KOPT-K1 (cell line): ENCODE measurements around the gene TBC1D5.

Experiments
- H3K27ac ChIP-seq: fragments of 200-600 bp; sonication (generic); 2 replicates; pipeline ENCODE4 v1.5.1; 2016; ENCODE audit warnings: antibody characterized with exemption, mild to moderate bottlenecking, low read depth, low read length; ENCODE audit not compliant: poor library complexity, severe bottlenecking
- H3K36me3 ChIP-seq: fragments of 200-600 bp; sonication (generic); 2 replicates; pipeline ENCODE4 v1.5.1; 2017; ENCODE audit warnings: antibody characterized with exemption, mild to moderate bottlenecking, low read length, moderate library complexity; ENCODE audit not compliant: insufficient read depth
- H3K9me3 ChIP-seq: fragments of 200-600 bp; sonication (generic); 2 replicates; pipeline ENCODE4 v1.5.1; 2017; ENCODE audit warnings: antibody characterized with exemption, low read length, mild to moderate bottlenecking; ENCODE audit not compliant: insufficient read depth, poor library complexity, severe bottlenecking

Gene TBC1D5

GRCh38 chr3:17201538-17201937 lies 540.9 kb downstream of the TBC1D5 start:
- H3K36me3 ChIP-seq, result peaks cover 26% of the 10 kb centered on the region; the same call in 1 of the 2 replicates
- H3K27ac ChIP-seq, result no peak overlapping the region
- peaks cover 24% of the 10 kb centered on the region for H3K9me3 ChIP-seq

GRCh38 chr3:17195856-17196604 lies 546.4 kb downstream of the TBC1D5 start:
- Histone ChIP-seq H3K36me3 (0 out of 2 replicates have a peak, but pooled peaks cover under 1% of the 10 kb centered on the region), H3K9me3 (no peaks in the 10 kb centered on the region), H3K27ac (peak overlapping the region; percentile 5)

GRCh38 chr3:17195192-17195611 lies 547.2 kb downstream of the TBC1D5 start:
- H3K27ac ChIP-seq, result peak overlapping the region; percentile 19
- no peaks in the 10 kb centered on the region for H3K9me3 ChIP-seq
- H3K36me3 ChIP-seq, result no peaks in the 10 kb centered on the region

- Histone ChIP-seq H3K36me3 (no peaks in the 10 kb centered on the region), H3K27ac (no peak overlapping the region), H3K9me3 (no peaks in the 10 kb centered on the region)
Measured at GRCh38 chr3:17194116-17194515, 548.3 kb downstream of the TBC1D5 start.

GRCh38 chr3:17192995-17193394 lies 549.4 kb downstream of the TBC1D5 start:
- H3K9me3 ChIP-seq, result no peaks in the 10 kb centered on the region
- no peaks in the 10 kb centered on the region for H3K36me3 ChIP-seq
- H3K27ac ChIP-seq, result no peak overlapping the region

GRCh38 chr3:17190353-17191078 lies 551.9 kb downstream of the TBC1D5 start:
- no peaks in the 10 kb centered on the region for H3K36me3 ChIP-seq
- H3K27ac ChIP-seq, result no peak overlapping the region
- no peaks in the 10 kb centered on the region for H3K9me3 ChIP-seq

- no peaks in the 10 kb centered on the region for H3K9me3 ChIP-seq
- no peak overlapping the region for H3K27ac ChIP-seq
- peaks cover 6% of the 10 kb centered on the region; the same call in 1 of the 2 replicates for H3K36me3 ChIP-seq
Measured at GRCh38 chr3:17188378-17188777, 554.1 kb downstream of the TBC1D5 start.

- H3K9me3 ChIP-seq, result no peaks in the 10 kb centered on the region
- H3K36me3 ChIP-seq, result peaks cover 10% of the 10 kb centered on the region; the same call in 1 of the 2 replicates
- H3K27ac ChIP-seq, result no peak overlapping the region
Measured at GRCh38 chr3:17187589-17188184, 554.7 kb downstream of the TBC1D5 start.

- H3K36me3 ChIP-seq, result peaks cover 10% of the 10 kb centered on the region; the same call in 1 of the 2 replicates
- no peak overlapping the region for H3K27ac ChIP-seq
- no peaks in the 10 kb centered on the region for H3K9me3 ChIP-seq
Measured at GRCh38 chr3:17183951-17184550, 558.4 kb downstream of the TBC1D5 start.

GRCh38 chr3:17182166-17182565 lies 560.3 kb downstream of the TBC1D5 start:
- H3K27ac ChIP-seq, result peak overlapping the region; percentile 34
- no peaks in the 10 kb centered on the region for H3K9me3 ChIP-seq
- peaks cover 10% of the 10 kb centered on the region; the same call in 1 of the 2 replicates for H3K36me3 ChIP-seq

- Histone ChIP-seq H3K9me3 (no peaks in the 10 kb centered on the region), H3K27ac (peak overlapping the region; percentile 10), H3K36me3 (peaks cover 10% of the 10 kb centered on the region; the same call in 1 of the 2 replicates)
Measured at GRCh38 chr3:17181413-17181907, 561.0 kb downstream of the TBC1D5 start.

GRCh38 chr3:17179381-17180205 lies 562.8 kb downstream of the TBC1D5 start:
- H3K9me3 ChIP-seq, result no peaks in the 10 kb centered on the region
- H3K27ac ChIP-seq, result no peak overlapping the region
- peaks cover 10% of the 10 kb centered on the region; the same call in 1 of the 2 replicates for H3K36me3 ChIP-seq

GRCh38 chr3:17176757-17177156 lies 565.7 kb downstream of the TBC1D5 start:
- Histone ChIP-seq H3K27ac (no peak overlapping the region), H3K9me3 (no peaks in the 10 kb centered on the region), H3K36me3 (peaks cover 5% of the 10 kb centered on the region; the same call in 1 of the 2 replicates)

GRCh38 chr3:17175187-17175807 lies 567.1 kb downstream of the TBC1D5 start:
- no peaks in the 10 kb centered on the region for H3K9me3 ChIP-seq
- H3K36me3 ChIP-seq, result peaks cover 5% of the 10 kb centered on the region; the same call in 1 of the 2 replicates
- no peak overlapping the region for H3K27ac ChIP-seq
